Eye (tissue), 1 donor: ENCODE data around the gene LYAR.
A peak's percentile ranks its signal among the peaks of the same experiment; 100 is the strongest.

ENCODE experiments used
- DNase-seq: peaks from one replicate; pipeline ENCODE4 v3.0.0-alpha.2; 2015

LYAR gene, protein sequence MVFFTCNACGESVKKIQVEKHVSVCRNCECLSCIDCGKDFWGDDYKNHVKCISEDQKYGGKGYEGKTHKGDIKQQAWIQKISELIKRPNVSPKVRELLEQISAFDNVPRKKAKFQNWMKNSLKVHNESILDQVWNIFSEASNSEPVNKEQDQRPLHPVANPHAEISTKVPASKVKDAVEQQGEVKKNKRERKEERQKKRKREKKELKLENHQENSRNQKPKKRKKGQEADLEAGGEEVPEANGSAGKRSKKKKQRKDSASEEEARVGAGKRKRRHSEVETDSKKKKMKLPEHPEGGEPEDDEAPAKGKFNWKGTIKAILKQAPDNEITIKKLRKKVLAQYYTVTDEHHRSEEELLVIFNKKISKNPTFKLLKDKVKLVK

DNA sequence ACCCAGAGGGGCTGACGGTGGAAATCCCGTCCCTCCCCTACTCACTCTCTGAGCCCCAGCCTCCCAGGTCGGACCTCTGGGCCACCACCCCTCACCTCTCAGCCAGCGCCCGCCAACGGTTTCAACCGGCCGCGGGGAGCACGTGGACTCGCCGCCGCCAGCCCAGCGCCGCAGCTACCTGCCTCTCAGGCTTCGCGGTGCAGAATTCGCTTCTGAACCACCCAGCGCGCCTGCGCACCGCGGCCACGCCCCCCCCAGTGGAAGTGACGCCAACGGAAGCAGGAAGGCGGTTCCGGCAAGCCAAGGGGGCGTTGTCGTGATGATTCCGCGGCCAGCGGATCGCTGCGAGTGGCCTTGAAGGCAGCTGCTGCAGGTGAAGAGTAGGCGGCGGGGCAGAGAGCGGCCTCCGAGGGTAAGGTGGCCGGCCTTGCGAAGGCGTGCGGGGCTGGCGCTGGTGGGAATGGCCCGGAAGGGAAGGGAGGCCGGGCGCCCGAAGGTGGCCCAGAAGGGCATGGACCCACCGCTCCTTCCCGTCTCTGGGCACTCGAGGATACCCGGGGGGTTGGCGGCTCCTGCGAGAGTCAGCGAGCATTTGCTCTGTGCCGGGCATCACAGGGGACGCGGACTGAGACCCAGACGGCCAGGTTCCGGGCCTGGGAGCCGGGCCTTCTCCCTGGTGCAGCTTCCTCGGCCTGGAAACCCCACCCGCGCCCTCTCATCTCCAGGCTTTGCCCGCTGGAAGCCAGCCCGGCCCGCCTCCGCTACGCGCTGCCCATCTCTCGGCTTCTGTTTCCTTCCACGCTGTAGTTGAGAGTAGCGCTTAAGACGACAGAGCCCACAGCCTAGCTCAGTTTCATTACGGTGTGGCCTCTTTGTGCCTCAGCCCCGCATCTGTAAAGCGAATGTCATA is at the start of gene LYAR, which contains the start of gene ZBTB49:
TSS of gene LYAR (minus strand) at position 214 of the 910 bp plus-strand sequence. CDS start 6,412 bp downstream, outside the sequence.
TSS of gene ZBTB49 (plus strand) at position 311 of the 910 bp plus-strand sequence. CDS start 9,695 bp downstream, outside the sequence.
- DNase-seq: peak; percentile 97

DNA sequence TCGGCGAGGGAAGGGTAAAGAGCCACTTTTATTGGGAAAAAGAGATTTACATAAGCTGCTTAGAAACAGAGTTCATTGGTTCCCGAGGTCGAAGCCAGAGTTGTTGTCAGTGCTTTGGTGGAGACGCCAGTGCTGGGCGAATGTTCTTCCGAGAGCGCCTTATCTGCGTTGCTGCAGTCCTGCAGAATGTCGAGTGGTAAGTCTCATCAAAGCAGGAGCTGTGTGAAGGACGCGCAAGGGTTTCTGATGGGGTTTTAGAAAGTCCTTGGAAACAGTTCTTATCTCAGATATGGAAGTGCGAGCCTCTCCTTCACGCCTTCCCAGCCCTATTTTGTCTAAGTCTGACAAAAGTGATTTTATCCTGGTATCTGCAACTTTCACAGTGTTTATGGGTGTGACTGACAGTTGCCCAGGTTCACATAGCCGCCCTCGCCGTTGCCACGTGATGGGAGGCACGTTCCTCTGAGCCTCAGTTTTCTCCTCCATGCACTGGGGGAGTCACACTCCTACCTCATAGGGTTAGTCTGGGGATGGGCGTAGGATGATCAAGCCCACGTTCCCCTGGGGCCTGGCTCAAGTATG is 49.6 kb upstream of the LYAR start:
- DNase-seq: no peak

DNA sequence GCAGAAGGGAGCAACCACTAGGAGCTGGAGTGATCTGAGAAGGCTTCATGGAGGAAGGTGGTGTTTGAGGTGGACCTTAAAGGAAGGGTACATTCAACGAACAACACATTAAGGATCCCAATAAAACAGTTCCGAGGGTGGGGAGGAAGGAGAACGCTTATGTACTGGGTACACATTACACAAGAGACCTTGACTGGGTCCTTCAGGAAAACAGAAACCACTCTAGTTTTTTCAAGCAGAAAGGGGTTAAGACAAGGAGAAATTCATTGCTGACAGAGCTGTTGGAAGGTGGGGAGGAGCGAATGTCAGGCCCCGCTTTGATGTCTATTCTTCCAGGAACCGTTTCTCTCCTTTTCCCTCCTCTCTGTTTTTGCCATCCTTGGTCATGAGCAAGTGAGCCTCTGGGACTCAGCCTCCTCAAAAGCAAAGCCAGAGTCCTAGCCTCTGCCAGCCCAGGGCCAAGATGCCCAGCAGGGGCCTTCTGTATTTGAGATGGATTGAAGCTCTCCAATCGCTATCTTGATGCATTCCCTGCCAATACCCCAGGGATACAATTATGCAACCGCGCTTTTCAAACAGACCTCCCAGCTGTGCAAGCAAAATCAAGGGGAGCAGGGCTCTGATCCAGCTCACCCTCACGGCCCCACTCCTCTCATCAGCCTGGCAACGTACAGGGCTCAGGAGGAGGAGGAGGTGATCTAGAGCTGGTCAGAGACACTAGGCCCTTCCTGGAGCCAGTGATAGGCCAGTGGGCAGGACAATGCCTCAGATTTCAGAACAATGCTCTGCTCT is 48.5 kb upstream of the LYAR start:
- no peak for DNase-seq

DNA sequence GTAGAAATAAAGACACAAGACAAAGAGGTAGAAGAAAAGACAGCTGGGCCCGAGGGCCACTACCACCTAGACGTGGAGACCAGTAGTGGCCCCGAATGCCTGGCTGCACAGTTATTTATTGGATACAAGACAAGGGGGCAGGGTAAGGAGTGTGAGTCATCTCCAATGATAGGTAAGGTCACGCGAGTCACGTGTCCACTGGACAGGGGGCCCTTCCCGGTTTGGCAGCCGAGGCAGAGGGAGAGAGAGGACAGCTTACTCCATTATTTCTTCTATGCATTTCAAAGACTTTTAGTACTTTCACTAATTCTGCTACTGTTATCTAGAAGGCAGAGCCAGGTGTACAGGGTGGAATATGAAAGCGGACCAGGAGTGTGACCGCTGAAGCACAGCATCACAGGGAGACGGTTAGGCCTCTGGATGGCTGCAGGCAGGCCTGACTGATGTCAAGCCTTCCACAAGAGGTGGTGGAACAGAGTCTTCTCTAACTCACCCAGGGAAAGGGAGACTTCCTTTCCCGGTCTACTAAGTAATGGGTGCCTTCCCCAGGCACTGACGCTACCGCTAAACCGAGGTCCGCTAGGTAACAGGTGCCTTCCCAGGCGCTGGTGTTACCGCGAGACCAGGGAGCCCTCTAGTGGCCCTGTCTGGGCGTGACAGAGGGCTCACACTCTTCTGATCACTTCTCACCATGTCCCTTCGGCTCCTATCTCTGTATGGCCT is 45.0 kb upstream of the LYAR start:
- DNase-seq: peak; percentile 74

DNA sequence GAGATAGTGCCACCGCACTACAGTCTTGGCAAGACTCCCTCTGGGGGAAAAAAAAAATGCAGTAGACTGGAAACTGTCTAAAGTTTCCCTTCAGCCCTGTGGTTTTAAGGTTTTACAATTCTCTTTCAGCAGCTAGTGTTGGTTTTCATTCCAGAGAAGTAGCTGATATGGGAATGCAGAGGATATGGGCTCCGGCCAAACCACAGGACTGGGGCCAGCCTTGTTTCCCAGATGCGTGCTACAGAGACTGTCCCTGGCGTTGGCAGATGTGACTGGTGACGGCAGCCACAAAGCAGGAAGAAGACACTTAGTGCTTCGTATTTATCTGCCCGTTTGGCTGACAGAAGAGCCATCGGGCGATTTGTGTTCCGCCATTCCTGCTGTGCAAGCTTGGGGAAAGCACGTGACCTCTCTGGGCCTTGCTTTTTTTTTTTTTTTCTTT is 43.3 kb upstream of the LYAR start:
- DNase-seq: peak; percentile 44

DNA sequence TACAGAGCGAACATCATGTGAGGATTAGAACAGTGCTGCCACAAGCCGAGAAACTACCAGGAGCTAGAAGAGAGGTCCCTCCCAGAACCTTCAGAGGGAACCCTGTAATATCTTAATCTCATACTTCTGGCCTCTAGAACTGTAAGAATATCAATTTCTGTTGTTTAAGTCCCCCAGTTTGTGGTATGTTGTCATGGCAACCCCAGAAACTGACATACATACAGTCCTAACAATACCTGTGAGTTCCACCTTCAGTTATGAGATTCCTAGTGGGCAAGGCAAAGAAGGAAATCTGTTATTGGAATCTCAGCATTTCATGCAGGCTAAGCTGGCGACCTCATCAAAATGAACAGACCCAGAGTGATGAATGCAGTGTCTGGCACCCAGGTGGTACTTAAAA is 42.6 kb upstream of the LYAR start:
- DNase-seq: no peak

DNA sequence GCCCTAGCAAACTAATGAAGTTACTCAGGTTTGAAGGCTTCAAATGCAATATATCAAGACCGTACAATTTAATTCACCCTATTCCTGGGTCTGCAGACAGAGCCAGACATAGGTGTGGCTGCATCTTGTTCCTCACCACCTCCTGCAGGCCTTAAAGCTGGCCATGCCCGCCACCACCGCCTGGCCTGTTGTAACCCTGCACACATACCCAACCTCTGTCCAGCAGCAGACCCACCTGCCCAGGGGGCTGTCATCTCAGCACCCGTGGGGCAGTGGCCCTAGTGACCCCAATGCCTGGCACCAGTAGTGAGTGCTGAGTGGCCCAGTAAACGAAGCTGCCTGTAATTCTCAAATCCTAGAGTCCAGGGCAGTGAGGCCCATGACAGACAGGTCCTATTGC is 40.8 kb upstream of the LYAR start:
- no peak for DNase-seq

DNA sequence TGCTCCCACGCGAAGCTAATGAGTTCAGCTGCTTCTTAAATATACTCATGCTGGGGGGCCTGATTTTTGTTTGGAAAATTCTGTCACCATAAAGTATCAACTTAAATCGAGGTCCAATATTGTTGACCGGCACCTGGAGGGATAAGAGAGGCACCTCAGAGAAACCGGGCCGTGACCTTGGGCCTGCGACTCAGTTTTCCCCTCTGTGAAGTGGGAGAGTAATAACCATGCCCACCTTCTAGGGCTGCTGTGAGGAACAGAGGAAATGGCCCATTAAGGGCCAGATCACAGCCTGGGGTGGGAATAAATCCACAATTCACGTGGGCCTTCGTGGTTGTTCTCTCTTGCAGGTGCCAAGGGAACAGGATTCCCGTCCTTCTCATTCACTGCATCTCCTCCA is 39.5 kb upstream of the LYAR start:
- DNase-seq: no peak

DNA sequence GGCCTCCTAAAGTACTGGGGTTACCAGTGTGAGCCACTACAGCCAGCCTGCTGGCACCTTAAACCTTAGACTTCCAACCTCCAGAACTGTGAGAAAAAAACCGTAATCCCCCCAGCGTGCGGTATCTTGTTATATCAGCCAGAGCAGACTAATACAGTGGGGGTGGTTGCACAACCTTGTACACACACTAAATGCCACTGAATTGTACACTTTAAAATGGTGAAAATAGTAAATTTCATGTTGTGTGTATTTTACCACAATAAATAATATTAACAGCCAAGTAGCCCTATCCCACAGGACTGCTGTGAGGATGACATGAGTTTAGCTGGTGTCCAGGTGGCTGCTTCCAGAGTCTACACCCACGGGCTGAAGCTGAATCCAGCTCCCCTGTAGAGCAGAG is 38.9 kb upstream of the LYAR start:
- DNase-seq: no peak

DNA sequence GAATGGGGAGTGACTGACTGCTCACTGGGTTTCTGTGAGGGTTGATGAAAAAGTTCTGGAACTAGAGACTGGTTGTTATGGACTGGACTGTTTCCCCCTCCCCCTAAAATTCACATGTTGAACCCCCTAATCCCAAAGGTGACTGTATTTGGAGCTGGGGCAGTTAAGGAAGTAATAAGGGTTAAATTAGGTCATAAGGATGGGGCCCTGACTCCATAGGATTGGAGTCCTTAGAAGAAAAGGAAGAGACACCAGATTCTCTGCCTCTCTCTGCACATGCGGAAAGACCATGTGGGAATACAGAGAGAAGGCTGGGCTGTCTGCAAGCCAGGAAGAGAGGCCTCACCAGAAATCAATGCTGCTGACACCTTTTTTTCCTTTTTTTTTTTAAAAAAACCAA is 38.3 kb upstream of the LYAR start:
- DNase-seq: no peak

DNA sequence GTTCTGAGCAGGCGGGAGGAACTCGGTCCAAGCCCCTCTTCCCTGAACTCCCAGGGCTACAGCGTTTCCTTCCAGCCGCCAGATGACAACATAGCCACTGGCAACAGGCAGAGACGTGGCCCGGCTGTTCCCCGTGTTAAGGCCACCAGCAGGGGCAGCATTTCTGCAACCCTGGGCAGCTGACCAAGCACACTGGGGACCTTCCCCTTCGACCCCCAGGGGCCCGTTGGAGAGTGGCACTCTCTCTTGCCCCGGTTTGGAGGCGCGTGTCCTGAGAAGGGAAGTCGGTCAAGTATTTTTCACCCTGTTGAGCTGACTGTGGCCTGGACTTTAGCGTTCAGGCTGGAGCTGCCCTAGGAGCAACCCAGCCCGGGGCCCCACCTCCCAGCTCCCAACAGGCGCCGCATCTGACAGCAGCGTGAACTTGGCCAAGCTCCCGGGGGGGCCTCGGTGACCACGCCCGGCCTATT is 37.7 kb upstream of the LYAR start:
- DNase-seq: peak; percentile 35

DNA sequence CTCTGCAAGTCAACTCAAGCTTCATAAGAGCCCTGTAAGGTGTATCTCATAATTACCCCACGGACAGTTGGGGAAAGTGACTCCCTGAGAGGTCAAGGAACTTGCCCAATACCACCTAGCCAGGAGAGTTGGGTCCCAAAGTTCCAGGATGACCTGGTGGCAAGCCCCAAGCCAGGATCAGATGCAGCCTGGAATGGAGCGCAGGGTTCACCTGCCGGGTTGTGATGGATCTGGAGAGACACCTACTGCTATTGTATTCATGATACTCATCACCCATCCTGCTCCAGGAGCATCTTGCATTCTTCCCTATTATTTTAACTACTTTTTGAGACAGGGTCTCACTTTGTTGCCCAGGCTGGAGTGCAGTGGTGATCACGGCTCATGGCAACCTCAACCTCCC is 36.2 kb upstream of the LYAR start:
- DNase-seq: no peak

DNA sequence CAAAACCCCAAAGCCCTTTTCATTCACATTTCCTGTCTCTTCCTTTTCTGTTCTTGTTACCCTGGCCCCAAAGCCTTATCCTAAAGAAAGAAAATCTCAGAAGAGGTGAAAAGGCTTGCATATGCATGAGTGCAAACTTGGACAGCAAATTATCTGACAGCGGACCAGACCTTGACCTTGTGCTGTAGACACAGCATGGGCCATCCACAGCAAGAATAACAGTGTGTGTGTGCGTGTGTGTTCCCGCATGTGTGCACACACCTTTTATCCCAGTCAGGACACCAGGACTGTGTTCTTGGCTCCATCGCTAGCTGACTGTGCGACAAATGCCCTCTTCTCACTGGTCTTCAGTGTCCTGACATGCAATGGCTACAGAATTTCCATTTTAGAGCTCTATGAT is 35.4 kb upstream of the LYAR start:
- no peak for DNase-seq

DNA sequence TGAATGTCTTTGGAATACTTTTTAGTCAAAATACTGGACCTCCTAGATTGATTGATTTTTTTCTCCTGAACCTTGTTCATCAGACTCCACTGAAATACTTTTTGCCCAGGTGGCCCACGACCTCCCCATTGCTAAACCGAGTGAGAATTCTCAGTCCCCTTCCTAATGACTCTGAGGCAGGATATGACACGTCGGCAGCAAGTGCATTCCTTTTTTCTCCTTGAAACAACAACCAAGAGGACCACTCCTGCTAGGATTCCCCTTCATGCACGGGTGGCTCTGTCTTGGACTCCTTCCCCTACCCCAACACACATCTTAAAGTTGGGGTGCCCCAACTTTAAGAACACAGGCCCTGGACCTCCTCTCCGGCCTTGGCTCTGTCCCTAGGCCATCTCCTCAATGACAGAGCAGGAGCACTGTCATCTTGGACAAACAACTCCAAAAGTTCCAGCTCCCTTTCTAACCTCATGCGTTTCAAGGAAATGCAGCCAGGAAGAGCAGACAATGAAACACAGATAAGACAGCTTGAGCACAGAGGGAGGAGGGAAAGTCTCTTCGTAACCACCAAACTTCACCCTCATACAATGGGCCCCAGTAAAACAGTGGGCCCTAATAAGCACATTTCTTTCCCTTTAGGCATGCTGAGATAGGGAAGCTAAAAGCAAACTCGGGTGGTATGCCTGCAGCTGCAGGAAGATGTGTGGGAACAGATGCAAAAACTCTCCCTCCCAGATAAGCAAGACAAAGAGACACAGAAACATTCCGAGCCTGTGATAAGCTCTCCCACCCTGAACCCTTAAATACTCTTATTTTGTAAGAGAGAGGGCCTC is 34.0 kb upstream of the LYAR start:
- no peak for DNase-seq

DNA sequence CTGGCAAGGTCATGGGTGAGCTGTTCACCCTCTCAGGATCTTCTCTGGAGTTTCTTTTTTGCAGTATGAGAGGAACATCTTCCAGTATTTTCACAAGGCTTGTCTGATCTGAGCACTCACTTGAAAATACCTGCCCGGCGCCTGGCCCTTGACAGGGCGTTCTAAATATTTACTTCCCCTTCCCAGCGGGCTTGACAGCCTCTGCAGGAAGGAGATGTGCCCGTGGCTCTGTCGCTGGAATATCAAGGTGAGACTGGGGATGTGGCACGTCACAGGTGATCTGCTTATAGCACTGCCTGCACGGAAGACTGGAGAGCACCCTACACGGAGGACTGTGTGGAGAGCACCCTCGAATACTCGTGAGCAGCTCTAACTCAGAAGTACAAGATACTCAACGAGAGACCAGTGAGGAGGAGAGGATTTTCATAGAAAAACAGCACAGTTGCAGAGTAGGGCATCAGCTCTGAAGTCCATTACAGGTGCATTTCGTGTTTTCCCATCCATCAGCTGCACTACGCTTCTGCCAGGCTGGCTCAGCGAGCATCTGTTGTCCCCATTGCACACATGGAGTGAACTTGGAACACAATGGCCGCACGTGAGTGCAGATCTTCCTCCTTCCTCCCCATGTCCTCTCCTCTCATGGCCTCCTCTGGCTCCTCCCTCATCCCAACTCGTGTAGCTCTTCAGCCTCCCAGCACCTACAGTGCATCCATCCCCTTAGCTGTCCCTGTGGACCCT is 32.2 kb upstream of the LYAR start:
- no peak for DNase-seq

DNA sequence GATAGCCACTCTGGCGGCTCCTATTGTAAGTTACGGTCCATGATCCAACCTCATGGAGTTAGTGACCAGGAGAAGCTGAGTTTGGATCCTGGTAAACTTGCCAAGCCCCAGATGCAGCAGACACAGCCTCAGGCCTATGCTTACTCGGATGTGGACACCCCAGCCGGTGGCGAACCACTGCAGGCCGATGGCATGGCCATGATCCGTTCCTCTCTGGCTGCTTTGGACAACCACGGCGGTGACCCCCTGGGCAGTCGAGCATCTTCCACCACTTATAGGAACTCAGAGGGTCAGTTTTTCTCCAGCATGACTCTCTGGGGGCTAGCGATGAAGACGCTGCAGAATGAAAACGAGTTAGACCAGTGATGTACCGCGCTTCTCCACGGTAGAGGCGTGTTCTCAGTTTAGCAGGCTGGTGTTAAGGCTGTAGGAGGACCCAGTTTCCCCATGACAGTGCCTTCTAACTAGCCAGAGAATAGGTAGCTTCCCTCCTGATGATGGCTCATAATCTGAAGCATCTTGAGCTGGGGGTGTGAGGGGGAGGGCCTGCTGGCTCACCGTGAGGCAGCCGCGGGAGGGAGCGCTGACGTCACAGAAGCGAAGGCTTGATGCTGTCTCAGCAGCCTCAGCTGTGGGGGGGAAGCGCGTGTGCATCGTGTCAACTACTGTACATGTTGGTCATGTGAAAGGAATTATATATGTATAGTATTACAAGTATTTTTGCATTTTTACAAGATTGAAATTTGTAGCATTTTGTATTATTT is 31.2 kb upstream of the LYAR start:
- no peak for DNase-seq

DNA sequence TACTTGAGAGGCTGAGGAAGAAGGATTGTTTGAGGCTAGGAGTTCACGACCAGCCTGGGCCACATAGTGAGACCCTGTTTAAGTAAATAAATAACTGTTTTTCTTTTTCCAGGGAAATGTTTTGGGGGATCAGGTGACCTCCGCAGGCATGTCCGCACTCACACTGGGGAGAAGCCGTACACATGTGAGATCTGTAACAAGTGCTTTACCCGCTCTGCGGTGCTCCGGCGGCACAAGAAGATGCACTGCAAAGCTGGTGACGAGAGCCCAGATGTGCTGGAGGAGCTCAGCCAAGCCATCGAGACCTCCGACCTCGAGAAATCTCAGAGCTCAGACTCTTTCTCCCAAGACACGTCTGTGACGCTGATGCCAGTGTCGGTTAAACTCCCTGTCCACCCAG is 30.6 kb upstream of the LYAR start:
- no peak for DNase-seq

DNA sequence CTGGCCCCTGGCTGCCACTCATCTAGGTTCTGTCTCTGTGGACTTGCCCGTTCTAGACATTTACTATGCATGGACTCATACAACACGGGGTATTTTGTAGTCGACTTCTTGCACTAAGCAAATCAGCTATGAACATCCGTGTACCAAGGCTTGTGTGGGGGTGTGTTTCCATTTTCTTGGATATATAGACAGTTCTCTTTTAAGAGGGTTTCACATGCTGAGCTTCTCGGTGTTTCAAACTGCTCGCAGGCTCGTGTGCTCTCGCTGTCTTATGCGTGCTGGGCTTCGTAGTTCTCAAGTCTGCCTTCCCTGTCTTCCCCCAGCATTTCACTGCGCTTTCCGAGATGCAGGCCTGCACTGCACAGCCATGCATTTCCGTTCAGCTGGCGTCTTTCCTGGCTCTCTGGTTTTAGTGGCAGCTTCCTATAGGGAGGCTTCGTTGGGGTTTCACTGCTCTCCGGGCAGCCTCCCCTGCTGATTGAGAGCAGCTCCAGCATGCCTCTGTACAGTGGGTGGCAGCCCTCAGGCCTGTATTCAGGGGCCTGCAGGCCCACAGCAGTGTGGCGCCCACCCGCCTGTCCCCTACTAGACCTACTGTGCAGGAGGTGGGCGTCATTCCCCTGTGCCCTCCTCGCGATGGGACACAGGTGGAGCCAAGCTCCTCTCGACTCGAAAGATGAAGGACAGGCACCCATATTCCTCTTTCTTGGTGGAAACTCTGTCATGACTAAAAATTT is 27.7 kb upstream of the LYAR start:
- DNase-seq: no peak

DNA sequence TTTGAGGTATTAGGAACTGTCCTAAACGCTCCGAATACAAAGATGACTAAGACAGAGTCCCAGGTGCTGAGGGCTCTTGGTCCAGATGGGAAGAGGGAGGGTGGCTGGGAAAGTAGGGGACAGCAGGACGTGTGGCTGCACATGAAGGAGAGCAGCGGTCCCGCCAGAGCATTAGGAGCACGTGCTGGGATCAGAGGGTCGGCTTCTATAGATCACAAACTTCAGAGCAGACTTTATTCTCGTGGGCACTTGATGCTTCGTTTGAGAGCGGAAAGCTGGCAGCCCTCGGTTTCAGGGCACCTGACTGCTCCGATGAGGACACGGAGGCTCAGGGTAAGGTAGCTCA is 26.2 kb upstream of the LYAR start:
- DNase-seq: no peak
